ENCODE results near the gene C22orf42.

DNA sequence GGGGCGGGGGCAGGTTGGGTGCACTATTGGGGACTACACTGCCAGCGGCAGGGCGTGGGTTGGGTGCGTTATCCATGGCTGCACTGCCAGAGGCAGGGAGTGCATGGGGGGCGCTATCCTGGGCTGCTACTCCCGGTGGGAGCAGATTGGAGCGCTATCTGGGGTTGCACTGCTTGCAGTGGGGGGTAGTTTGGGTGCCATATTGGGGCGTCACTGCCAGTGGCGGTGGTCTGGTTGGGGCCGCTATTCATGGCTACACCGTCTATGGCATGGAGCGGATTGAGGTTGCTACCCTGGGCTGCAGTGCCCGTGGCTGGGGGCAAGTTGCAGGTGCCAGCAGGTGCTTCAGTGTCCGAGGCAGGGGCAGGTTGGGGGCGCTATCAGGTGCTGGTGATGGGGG is 36.2 kb downstream of the C22orf42 start:
- TF ChIP-seq, protein P1, sequence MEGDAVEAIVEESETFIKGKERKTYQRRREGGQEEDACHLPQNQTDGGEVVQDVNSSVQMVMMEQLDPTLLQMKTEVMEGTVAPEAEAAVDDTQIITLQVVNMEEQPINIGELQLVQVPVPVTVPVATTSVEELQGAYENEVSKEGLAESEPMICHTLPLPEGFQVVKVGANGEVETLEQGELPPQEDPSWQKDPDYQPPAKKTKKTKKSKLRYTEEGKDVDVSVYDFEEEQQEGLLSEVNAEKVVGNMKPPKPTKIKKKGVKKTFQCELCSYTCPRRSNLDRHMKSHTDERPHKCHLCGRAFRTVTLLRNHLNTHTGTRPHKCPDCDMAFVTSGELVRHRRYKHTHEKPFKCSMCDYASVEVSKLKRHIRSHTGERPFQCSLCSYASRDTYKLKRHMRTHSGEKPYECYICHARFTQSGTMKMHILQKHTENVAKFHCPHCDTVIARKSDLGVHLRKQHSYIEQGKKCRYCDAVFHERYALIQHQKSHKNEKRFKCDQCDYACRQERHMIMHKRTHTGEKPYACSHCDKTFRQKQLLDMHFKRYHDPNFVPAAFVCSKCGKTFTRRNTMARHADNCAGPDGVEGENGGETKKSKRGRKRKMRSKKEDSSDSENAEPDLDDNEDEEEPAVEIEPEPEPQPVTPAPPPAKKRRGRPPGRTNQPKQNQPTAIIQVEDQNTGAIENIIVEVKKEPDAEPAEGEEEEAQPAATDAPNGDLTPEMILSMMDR (IDR thresholded peaks at IDR 0.05) = no peak
- TF ChIP-seq EP300 (IDR thresholded peaks at IDR 0.05) (no peak), POLR2A (IDR thresholded peaks at IDR 0.05) (no peak)

All from gastroesophageal sphincter (tissue), 3 donors.